CD4-positive, alpha-beta T cell (primary cell): Measurements from ENCODE around the gene SLC2A8. TPM values are rescaled to one million over a fixed set of nuclear protein-coding genes. Genes with fewer than 3 reads are reported as not detected.

Experiments used
- ATAC-seq: fragments of 200-7000 bp; cut with Tn5 transposase; one replicate; pipeline ENCODE4 v1.10.0; 2022; ENCODE audit warnings: mild to moderate bottlenecking; ENCODE audit not compliant: poor library complexity
- CTCF ChIA-PET: fragments of 350-600 bp; sonication (Branson Sonifier 250); formaldehyde crosslinking; loops from one replicate; lab custom pipeline; 2021; ENCODE audit warnings: antibody characterized with exemption, inconsistent platforms; lab: Charles Lee
- POLR2A ChIA-PET: fragments of 350-600 bp; sonication (Branson Sonifier 250); formaldehyde crosslinking; loops from one replicate; lab custom pipeline; 2021; ENCODE audit warnings: antibody characterized with exemption, inconsistent platforms; lab: Charles Lee
- DNase-seq, 14 experiments: peaks; one replicate each; pipeline ENCODE4 v3.0.0-alpha.2; 2013 to 2020; ENCODE audit warnings: mixed read lengths in 2 of 14
- H3K27ac ChIP-seq, 2 donors: one replicate each; pipeline versions ENCODE4 v1.5.1 to v1.7.0; 2013; ENCODE audit warnings: low read length in 2 of 2, low read depth in 1 of 2, mild to moderate bottlenecking in 1 of 2
- H3K27me3 ChIP-seq, 2 experiments: 1 replicate in 1 of 2; 2 replicates in 1 of 2; pipeline versions ENCODE4 v1.6.1 to v1.7.0; 2013; ENCODE audit warnings: low read length in 2 of 2, control low read depth in 1 of 2, mild to moderate bottlenecking in 1 of 2, moderate library complexity in 1 of 2; ENCODE audit not compliant: insufficient read depth in 2 of 2, control insufficient read depth in 1 of 2
- H3K36me3 ChIP-seq: one replicate; pipeline ENCODE4 v1.6.1; 2013; ENCODE audit warnings: low read length, control low read depth; ENCODE audit not compliant: insufficient read depth
- H3K4me1 ChIP-seq: one replicate; pipeline ENCODE4 v1.6.1; 2013; ENCODE audit warnings: low read length, control low read depth; ENCODE audit not compliant: insufficient read depth
- H3K4me3 ChIP-seq: one replicate; pipeline ENCODE4 v1.5.1; 2013; ENCODE audit warnings: mild to moderate bottlenecking, low read length, moderate library complexity
- H3K9me3 ChIP-seq, 2 experiments: 1 replicate in 1 of 2; 2 replicates in 1 of 2; pipeline versions ENCODE4 v1.6.1 to v1.7.0; 2013; ENCODE audit warnings: low read length in 2 of 2, mild to moderate bottlenecking in 2 of 2, control low read depth in 1 of 2, moderate library complexity in 1 of 2; ENCODE audit not compliant: control insufficient read depth in 1 of 2, insufficient read depth in 1 of 2
- H3K27ac Mint-ChIP-seq: one replicate; pipeline ENCODE4 v1.8.0; 2020; ENCODE audit warnings: mixed read lengths
- H3K27me3 Mint-ChIP-seq: one replicate; pipeline ENCODE4 v1.8.0; 2021; ENCODE audit warnings: mixed read lengths
- H3K36me3 Mint-ChIP-seq: one replicate; pipeline ENCODE4 v1.8.0; 2021; ENCODE audit warnings: low read depth, mixed read lengths
- H3K4me1 Mint-ChIP-seq: one replicate; pipeline ENCODE4 v1.8.0; 2021; ENCODE audit warnings: low read depth, mixed read lengths
- H3K4me3 Mint-ChIP-seq: one replicate; pipeline ENCODE4 v1.8.0; 2020; ENCODE audit warnings: mild to moderate bottlenecking, mixed read lengths
- H3K9me3 Mint-ChIP-seq: one replicate; pipeline ENCODE4 v1.8.0; 2020; ENCODE audit warnings: mixed read lengths
- intact Hi-C, 2 experiments: fragments of 100-400 bp; cut with DNase I in 1 of 2; cut with micrococcal nuclease in 1 of 2; formaldehyde crosslinking; loops; one replicate each; pipeline versions ENCODE4 v1.15.1 to v1.9.0; 2023 to 2025; cut with DNase I, micrococcal nuclease
- total RNA-seq, 174 experiments: library from RNA in 2 of 174; stranded (reverse) in 2 of 174; gene quantifications; one replicate each; pipeline ENCODE4 v1.2.3 and lab custom pipeline; 2021 to 2026
- TF ChIP-seq, protein P1 (sequence below): fragments of 200-600 bp; IDR thresholded peaks from one replicate; pipeline ENCODE4 v1.8.0; 2022; ENCODE audit warnings: antibody characterized with exemption, mild to moderate bottlenecking

Gene SLC2A8
- total RNA-seq, 2 experiments from 2014 or later: 1.6 to 1.8 TPM

GRCh38 chr9:127358023-127358535 lies 38.9 kb upstream of the SLC2A8 start:
- H3K4me1 Mint-ChIP-seq: no peaks in the 10 kb centered on the region
- no peaks in the 10 kb centered on the region for H3K4me1 ChIP-seq
- H3K4me3 ChIP-seq: no peak overlapping the region
- ChIA-PET CTCF (no interaction called here), POLR2A (no interaction called here)
- no peaks in the 10 kb centered on the region for H3K9me3 Mint-ChIP-seq
- no peak overlapping the region for H3K27ac Mint-ChIP-seq
- H3K27ac ChIP-seq: no peak overlapping the region
- TF ChIP-seq, protein P1, sequence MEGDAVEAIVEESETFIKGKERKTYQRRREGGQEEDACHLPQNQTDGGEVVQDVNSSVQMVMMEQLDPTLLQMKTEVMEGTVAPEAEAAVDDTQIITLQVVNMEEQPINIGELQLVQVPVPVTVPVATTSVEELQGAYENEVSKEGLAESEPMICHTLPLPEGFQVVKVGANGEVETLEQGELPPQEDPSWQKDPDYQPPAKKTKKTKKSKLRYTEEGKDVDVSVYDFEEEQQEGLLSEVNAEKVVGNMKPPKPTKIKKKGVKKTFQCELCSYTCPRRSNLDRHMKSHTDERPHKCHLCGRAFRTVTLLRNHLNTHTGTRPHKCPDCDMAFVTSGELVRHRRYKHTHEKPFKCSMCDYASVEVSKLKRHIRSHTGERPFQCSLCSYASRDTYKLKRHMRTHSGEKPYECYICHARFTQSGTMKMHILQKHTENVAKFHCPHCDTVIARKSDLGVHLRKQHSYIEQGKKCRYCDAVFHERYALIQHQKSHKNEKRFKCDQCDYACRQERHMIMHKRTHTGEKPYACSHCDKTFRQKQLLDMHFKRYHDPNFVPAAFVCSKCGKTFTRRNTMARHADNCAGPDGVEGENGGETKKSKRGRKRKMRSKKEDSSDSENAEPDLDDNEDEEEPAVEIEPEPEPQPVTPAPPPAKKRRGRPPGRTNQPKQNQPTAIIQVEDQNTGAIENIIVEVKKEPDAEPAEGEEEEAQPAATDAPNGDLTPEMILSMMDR: no peak
- H3K27me3 Mint-ChIP-seq: peaks cover 70% of the 10 kb centered on the region
- no peak for ATAC-seq
- H3K36me3 ChIP-seq: no peaks in the 10 kb centered on the region
- no peaks in the 10 kb centered on the region for H3K36me3 Mint-ChIP-seq
- no peak for DNase-seq
- H3K9me3 ChIP-seq: no peaks in the 10 kb centered on the region
- H3K27me3 ChIP-seq: peaks cover 3 to 23% of the 10 kb centered on the region in 2 experiments
- H3K4me3 Mint-ChIP-seq: no peak overlapping the region
- intact Hi-C loops: no loop called here

DNA sequence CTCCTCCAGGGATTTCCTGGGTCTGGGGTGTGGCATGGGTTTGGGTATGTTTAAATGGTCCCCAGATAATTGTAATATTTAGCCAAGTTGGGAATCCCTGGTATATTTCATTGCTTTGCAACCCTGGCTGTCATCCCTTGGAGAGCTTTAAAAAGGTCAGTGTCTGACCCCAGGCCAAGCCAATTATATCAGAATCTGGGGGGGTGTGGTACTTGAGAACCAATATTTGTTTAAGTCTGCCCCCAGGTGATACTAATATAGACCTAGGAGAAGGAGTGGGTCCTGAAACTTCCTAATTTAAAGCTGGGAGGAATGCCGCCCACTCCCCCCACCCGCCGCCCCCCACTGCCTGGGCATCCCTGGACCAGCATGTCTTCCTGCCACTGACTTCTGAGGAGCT lies 38.2 kb upstream of the SLC2A8 start:
- no peaks in the 10 kb centered on the region for H3K4me1 ChIP-seq
- H3K4me3 ChIP-seq: no peak overlapping the region
- H3K27me3 ChIP-seq: peaks cover 3 to 18% of the 10 kb centered on the region in 2 experiments
- ATAC-seq: no peak
- Mint-ChIP-seq H3K27me3 (peaks cover 69% of the 10 kb centered on the region), H3K36me3 (no peaks in the 10 kb centered on the region), H3K4me3 (no peak overlapping the region), H3K27ac (no peak overlapping the region), H3K9me3 (no peaks in the 10 kb centered on the region), H3K4me1 (no peaks in the 10 kb centered on the region)
- no peaks in the 10 kb centered on the region for H3K9me3 ChIP-seq
- TF ChIP-seq, protein P1: no peak
- intact Hi-C loops: no loop called here
- H3K36me3 ChIP-seq: no peaks in the 10 kb centered on the region
- CTCF ChIA-PET: no interaction called here
- no peak overlapping the region for H3K27ac ChIP-seq
- POLR2A ChIA-PET: no interaction called here
- no peak for DNase-seq

- H3K36me3 Mint-ChIP-seq: no peaks in the 10 kb centered on the region
- Histone ChIP-seq H3K9me3 (no peaks in the 10 kb centered on the region), H3K27me3 (peaks cover 3 to 9% of the 10 kb centered on the region in 2 experiments), H3K4me1 (no peaks in the 10 kb centered on the region), H3K27ac (no peak overlapping the region), H3K36me3 (no peaks in the 10 kb centered on the region), H3K4me3 (no peak overlapping the region)
- TF ChIP-seq, protein P1: no peak
- H3K27ac Mint-ChIP-seq: no peak overlapping the region
- no peaks in the 10 kb centered on the region for H3K4me1 Mint-ChIP-seq
- intact Hi-C loops: no loop called here
- no peak for ATAC-seq
- peaks cover 66% of the 10 kb centered on the region for H3K27me3 Mint-ChIP-seq
- DNase-seq: no peak
- no peaks in the 10 kb centered on the region for H3K9me3 Mint-ChIP-seq
- POLR2A ChIA-PET: no interaction called here
- CTCF ChIA-PET: no interaction called here
- H3K4me3 Mint-ChIP-seq: no peak overlapping the region
These were observed 36.7 kb upstream of the SLC2A8 start for GRCh38 chr9:127360250-127360649.
